Measurements from ENCODE around the gene FAM199X. TPM values are rescaled to one million over a fixed set of nuclear protein-coding genes. Genes with fewer than 3 reads are reported as not detected.

FAM199X gene
- total RNA-seq, 4 donors from 2014 or later, result 9.5 to 16.6 (median 15.1) TPM

DNA sequence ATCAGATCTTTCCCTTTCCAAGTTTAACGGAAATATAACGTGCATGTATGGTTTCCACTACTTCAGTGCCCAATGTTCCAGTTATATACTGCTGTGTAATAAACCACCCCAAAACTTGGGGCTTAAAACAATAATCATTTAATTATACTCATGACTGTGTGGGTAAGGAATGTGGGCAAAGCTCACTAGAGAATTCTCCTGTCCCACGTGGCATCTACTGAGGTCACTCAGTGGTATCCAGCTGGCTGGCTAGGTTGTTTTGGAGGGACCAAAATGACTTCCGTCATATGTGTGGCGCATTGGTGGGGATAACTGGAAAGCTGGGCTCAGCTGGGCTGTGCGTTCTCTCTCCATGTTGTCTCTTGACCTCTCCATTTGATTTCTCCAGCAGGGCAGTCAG, 35.4 kb upstream of the FAM199X start:
- H3K27me3 ChIP-seq, result no peaks in the 10 kb centered on the region
- no peak overlapping the region for H3K27ac ChIP-seq
- intact Hi-C loops (cut with DNase I), result no loop called here
- 80 to 94% methylated on average over 6 of the region's 6 CpGs for WGBS, 2 donors
- no peaks in the 10 kb centered on the region for H3K9me3 ChIP-seq
- peaks cover 0 to 17% (median 0%) of the 10 kb centered on the region in 3 donors for H3K36me3 ChIP-seq
- H3K4me1 ChIP-seq, result no peaks in the 10 kb centered on the region
- TF ChIP-seq, protein P1, sequence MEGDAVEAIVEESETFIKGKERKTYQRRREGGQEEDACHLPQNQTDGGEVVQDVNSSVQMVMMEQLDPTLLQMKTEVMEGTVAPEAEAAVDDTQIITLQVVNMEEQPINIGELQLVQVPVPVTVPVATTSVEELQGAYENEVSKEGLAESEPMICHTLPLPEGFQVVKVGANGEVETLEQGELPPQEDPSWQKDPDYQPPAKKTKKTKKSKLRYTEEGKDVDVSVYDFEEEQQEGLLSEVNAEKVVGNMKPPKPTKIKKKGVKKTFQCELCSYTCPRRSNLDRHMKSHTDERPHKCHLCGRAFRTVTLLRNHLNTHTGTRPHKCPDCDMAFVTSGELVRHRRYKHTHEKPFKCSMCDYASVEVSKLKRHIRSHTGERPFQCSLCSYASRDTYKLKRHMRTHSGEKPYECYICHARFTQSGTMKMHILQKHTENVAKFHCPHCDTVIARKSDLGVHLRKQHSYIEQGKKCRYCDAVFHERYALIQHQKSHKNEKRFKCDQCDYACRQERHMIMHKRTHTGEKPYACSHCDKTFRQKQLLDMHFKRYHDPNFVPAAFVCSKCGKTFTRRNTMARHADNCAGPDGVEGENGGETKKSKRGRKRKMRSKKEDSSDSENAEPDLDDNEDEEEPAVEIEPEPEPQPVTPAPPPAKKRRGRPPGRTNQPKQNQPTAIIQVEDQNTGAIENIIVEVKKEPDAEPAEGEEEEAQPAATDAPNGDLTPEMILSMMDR (IDR thresholded peaks at IDR 0.05), result no peak
- no peak for TF ChIP-seq POLR2A (IDR thresholded peaks at IDR 0.05)
- DNase-seq, result no peak
- H3K4me3 ChIP-seq, result no peak overlapping the region

DNA sequence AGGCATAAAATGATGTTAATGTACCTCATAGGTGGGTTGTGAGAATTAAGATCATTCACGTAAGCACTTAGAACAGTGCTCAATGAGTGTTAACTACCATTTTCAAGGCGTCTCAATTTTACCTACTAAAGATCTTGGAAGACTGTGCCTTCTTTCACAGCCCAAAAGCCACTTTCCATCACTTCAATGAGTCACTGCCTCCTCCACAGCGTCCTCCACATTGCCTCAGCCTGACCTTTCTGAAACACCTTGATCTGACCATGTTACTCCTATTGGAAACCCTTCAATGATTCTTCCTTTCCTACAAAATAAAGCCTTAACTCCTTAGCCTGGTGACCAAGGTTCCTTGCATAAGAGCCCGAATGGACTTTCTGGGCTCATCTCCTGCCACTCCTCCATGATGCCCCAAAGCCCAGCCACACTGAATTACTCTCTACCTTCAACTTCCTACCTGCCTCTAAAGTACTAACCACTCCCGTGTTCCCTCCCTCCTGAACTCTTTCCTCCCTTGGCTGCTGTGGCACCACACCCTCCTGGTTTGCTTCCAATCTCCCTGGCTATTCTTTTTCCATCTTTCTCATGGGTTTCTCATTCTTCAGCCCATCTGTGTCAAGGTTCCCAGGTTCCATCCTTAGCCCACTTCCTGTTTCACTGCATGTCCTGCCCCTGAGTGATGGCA, 31.5 kb upstream of the FAM199X start:
- Histone ChIP-seq H3K4me1 (peaks cover 0 to 5% (median 0%) of the 10 kb centered on the region in 3 donors), H3K27me3 (no peaks in the 10 kb centered on the region), H3K27ac (peak overlapping the region in 1 of 4 donors; percentile 36), H3K9me3 (no peaks in the 10 kb centered on the region), H3K4me3 (no peak overlapping the region), H3K36me3 (peaks cover 0 to 15% (median 0%) of the 10 kb centered on the region in 3 donors)
- TF ChIP-seq POLR2A (IDR thresholded peaks at IDR 0.05), result no peak
- TF ChIP-seq, protein P1 (IDR thresholded peaks at IDR 0.05), result no peak
- WGBS, 2 donors, result 67 to 76% methylated on average over 5 of the region's 5 CpGs
- DNase-seq, result no peak
- intact Hi-C loops (cut with DNase I), result no loop called here

DNA sequence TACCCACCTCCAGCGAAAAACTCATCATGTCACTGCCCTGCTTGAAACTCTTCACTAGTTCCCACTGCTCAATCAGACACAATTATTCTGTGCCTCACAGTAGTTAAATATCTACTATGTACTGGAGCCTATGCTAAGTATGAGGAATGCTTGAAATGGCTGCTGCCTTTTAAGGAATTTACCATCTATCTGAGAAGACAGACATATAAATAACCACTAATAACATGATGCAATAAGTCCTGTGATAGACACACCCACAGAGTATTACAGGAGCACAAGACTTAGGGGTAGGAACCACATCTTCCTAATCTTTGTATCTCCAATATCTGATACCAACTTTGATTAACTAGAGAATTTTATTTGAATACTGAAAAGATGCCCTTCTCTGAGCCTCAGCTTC, 30.6 kb upstream of the FAM199X start:
- intact Hi-C loops (cut with DNase I), result no loop called here
- H3K9me3 ChIP-seq, result no peaks in the 10 kb centered on the region
- TF ChIP-seq, protein P1 (IDR thresholded peaks at IDR 0.05), result no peak
- TF ChIP-seq POLR2A (IDR thresholded peaks at IDR 0.05), result no peak
- no peak for DNase-seq
- peak overlapping the region in 2 of 4 donors; percentile 46 to 65 for H3K27ac ChIP-seq
- WGBS, 2 donors, result 71 to 86% methylated on average over 1 of the region's 1 CpG
- no peak overlapping the region for H3K4me3 ChIP-seq
- H3K4me1 ChIP-seq, result peaks cover 0 to 5% (median 0%) of the 10 kb centered on the region in 3 donors
- H3K36me3 ChIP-seq, result peaks cover 0 to 7% (median 0%) of the 10 kb centered on the region in 3 donors
- no peaks in the 10 kb centered on the region for H3K27me3 ChIP-seq

DNA sequence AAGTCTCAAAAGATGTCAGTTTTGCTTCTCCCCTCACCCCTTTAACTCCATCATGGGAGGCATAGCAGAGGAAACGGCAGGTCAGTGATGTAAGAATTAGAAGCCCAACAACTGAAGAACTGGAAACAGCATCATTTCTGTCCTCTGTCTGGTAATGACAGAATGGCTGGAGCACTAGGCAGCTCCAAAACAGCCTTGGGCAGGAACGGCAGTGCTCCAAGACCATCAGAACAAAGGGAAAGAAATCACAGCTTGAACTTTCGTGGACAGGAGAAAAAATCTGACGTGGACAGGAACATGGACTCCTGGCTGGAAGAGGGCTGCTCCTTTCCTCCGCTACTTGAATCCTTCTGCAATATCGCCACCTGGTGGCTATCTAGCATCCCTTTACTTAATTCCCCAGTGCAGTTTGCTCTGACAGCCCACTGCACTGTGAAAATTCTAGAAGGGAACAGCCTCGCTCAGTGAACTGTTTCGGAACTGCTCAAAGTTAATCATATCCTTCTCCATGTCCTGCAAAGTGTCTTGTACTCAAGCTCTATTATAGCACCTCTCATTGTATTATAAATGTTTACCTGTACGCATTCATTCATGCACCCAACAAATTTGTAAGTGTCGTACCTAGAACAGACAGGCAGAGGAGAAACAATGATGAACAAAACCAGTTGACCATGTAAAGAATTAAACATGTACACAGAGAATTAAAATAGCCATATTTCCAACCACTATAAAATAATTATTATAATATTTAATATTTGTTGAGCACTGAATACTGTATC, 29.8 kb upstream of the FAM199X start:
- 9 to 20% methylated on average over 9 to 10 of the region's 10 CpGs for WGBS, 2 donors
- peaks cover 0 to 5% (median 0%) of the 10 kb centered on the region in 3 donors for H3K4me1 ChIP-seq
- H3K9me3 ChIP-seq, result no peaks in the 10 kb centered on the region
- no peaks in the 10 kb centered on the region for H3K36me3 ChIP-seq
- TF ChIP-seq POLR2A (IDR thresholded peaks at IDR 0.05), result no peak
- TF ChIP-seq, protein P1 (IDR thresholded peaks at IDR 0.05), result peak; percentile 61 to 81 (median 64)
- no peak for DNase-seq
- intact Hi-C loops (cut with DNase I), result no loop called here
- H3K27me3 ChIP-seq, result no peaks in the 10 kb centered on the region
- peak overlapping the region in 3 of 4 donors; percentile 13 to 56 (median 29) for H3K4me3 ChIP-seq
- peak overlapping the region in 3 of 4 donors; percentile 41 to 65 (median 57) for H3K27ac ChIP-seq

DNA sequence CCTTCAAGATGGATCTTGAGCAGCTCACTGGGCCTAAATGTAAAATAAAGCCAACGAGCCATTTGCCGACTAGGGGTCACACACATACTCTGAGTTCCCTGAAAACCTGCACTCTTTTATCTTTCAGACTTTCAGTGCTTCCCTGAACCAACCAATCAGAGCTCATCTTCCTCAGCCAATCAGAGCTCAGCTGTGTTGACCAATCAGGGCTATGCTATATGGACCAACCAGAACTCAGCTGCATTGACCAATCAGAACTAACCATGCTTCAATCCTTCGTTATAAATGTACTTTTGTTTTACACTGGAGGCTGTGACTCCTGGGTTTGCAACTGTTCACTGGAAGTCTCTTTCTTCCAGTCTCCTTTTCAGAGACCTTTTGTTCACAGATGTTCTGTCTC, 28.8 kb upstream of the FAM199X start:
- Histone ChIP-seq H3K36me3 (no peaks in the 10 kb centered on the region), H3K27ac (no peak overlapping the region), H3K4me1 (peaks cover 0 to 5% (median 0%) of the 10 kb centered on the region in 3 donors), H3K9me3 (no peaks in the 10 kb centered on the region), H3K4me3 (no peak overlapping the region), H3K27me3 (no peaks in the 10 kb centered on the region)
- no peak for DNase-seq
- intact Hi-C loops (cut with DNase I), result no loop called here
- TF ChIP-seq POLR2A (IDR thresholded peaks at IDR 0.05), result no peak
- TF ChIP-seq, protein P1 (IDR thresholded peaks at IDR 0.05), result no peak
- 71 to 74% methylated on average over 3 of the region's 3 CpGs for WGBS, 2 donors
